HepG2 (cell line): Measurements from ENCODE around the gene LAMC1.

Experiments used
- CTCF ChIP-seq: sonication (generic); formaldehyde crosslinking; IDR thresholded peaks from 2 replicates; pipeline ENCODE4 v1.5.0; 2020; ENCODE audit warnings: mild to moderate bottlenecking, missing genetic modification reagents, moderate library complexity
- HDAC2 ChIP-seq: sonication (generic); formaldehyde crosslinking; IDR thresholded peaks from 2 replicates; pipeline ENCODE4 v1.4.0; 2020; ENCODE audit warnings: missing genetic modification reagents
- MLXIP ChIP-seq: sonication (generic); formaldehyde crosslinking; IDR thresholded peaks from 2 replicates; pipeline ENCODE4 v1.9.0; 2021; ENCODE audit warnings: missing genetic modification reagents, borderline replicate concordance
- NFE2L1 ChIP-seq: sonication (generic); formaldehyde crosslinking; IDR thresholded peaks from 2 replicates; pipeline ENCODE4 v1.4.0; 2020; ENCODE audit warnings: missing genetic modification reagents, mild to moderate bottlenecking, borderline replicate concordance
- POLR2AphosphoS5 ChIP-seq: IDR thresholded peaks from 2 replicates; pipeline ENCODE4 v1.6.1; 2012; ENCODE audit warnings: low read depth, low read length
- U2AF2 ChIP-seq: fragments of 200-400 bp; formaldehyde crosslinking; IDR thresholded peaks from 2 replicates; pipeline ENCODE4 v1.6.1; 2017; ENCODE audit warnings: low read depth, mild to moderate bottlenecking, low read length
- USF2 ChIP-seq, 2 experiments: sonication (generic) in 1 of 2; formaldehyde crosslinking in 1 of 2; IDR thresholded peaks; 2 replicates each; pipeline versions ENCODE4 v1.5.1 to v1.6.1; 2011 to 2020; ENCODE audit warnings: borderline replicate concordance in 1 of 2, low read depth in 1 of 2, low read length in 1 of 2, mild to moderate bottlenecking in 1 of 2, missing genetic modification reagents in 1 of 2, moderate library complexity in 1 of 2
- ZBTB33 ChIP-seq: sonication (generic); formaldehyde crosslinking; IDR thresholded peaks from 2 replicates; pipeline ENCODE4 v1.4.0; 2020; ENCODE audit warnings: missing genetic modification reagents
- ZEB1 ChIP-seq: IDR thresholded peaks from 2 replicates; pipeline ENCODE4 v1.6.1; 2012; ENCODE audit warnings: mild to moderate bottlenecking, low read depth, inconsistent platforms; ENCODE audit not compliant: insufficient replicate concordance
- ZIK1 ChIP-seq: sonication (generic); formaldehyde crosslinking; IDR thresholded peaks from 2 replicates; pipeline ENCODE4 v1.5.0; 2020; ENCODE audit warnings: mild to moderate bottlenecking, low read depth, missing genetic modification reagents, borderline replicate concordance
- ZNF24 ChIP-seq: fragments of 450-650 bp; IDR thresholded peaks from 2 replicates; pipeline ENCODE4 v1.6.1; 2017; ENCODE audit warnings: antibody characterized with exemption, mild to moderate bottlenecking
- ZNF326 ChIP-seq: sonication (generic); formaldehyde crosslinking; IDR thresholded peaks from 2 replicates; pipeline ENCODE4 v1.4.0; 2020; ENCODE audit warnings: missing genetic modification reagents, borderline replicate concordance
- ZNF776 ChIP-seq: sonication (generic); formaldehyde crosslinking; IDR thresholded peaks from 2 replicates; pipeline ENCODE4 v1.4.0; 2020; ENCODE audit warnings: mild to moderate bottlenecking, missing genetic modification reagents
- ZUFSP ChIP-seq: sonication (generic); formaldehyde crosslinking; IDR thresholded peaks from 2 replicates; pipeline ENCODE4 v1.9.0; 2021; ENCODE audit warnings: missing genetic modification reagents, mild to moderate bottlenecking, borderline replicate concordance

- no peak for TF ChIP-seq ZNF24
- no peak for TF ChIP-seq ZEB1
- no peak for TF ChIP-seq CTCF
- TF ChIP-seq MLXIP: no peak
- no peak for TF ChIP-seq ZNF776 (CRISPR knock-in tag)
- TF ChIP-seq NFE2L1 (CRISPR knock-in tag): no peak
- no peak for TF ChIP-seq ZBTB33 (CRISPR knock-in tag)
- TF ChIP-seq USF2 (IDR thresholded peaks at IDR 0.05; ENCODE audit: low read depth, low read length): no peak
- no peak for TF ChIP-seq USF2 (CRISPR knock-in tag; IDR thresholded peaks at IDR 0.05; ENCODE audit: borderline replicate concordance)
- TF ChIP-seq POLR2AphosphoS5: no peak
- no peak for TF ChIP-seq HDAC2 (CRISPR knock-in tag)
- TF ChIP-seq U2AF2: no peak
- no peak for TF ChIP-seq ZNF326 (CRISPR knock-in tag)
- no peak for TF ChIP-seq ZUFSP (CRISPR knock-in tag)
- no peak for TF ChIP-seq ZIK1 (CRISPR knock-in tag)
Observed at GRCh38 chr1:183168308-183168707, 145.1 kb downstream of the LAMC1 start.
